NCI-H1105 treated with DMSO at 0.1 percent for 48 hours (cell line): ENCODE data around the gene MMP20.
"Not testable (repeated sequence)": the region's sequence is repeated elsewhere in the genome, so short reads cannot be mapped to it uniquely, and the experiment has no call there.

Experiments
- DNase-seq: peaks from one replicate; lab custom pipeline; 2025; lab: John Stamatoyannopoulos, UW

Gene MMP20

GRCh38 chr11:102625177-102625576 lies at the start of gene MMP20:
TSS of gene MMP20 (minus strand) at chr11:102625332. CDS start at chr11:102625319, 13 bp downstream.
- no peak for DNase-seq

GRCh38 chr11:102669664-102670063 lies 44.5 kb upstream of the MMP20 start:
- no peak for DNase-seq

GRCh38 chr11:102666331-102666957 lies 41.3 kb upstream of the MMP20 start:
- peak; percentile 38 for DNase-seq

GRCh38 chr11:102664001-102664752 lies 39.0 kb upstream of the MMP20 start:
- DNase-seq = no peak

- no peak for DNase-seq
Measured at GRCh38 chr11:102662607-102663006, 37.5 kb upstream of the MMP20 start.

- DNase-seq = no peak
Measured at GRCh38 chr11:102661040-102661439, 35.9 kb upstream of the MMP20 start.

- DNase-seq = no peak
Measured at GRCh38 chr11:102656528-102656927, 31.4 kb upstream of the MMP20 start.

GRCh38 chr11:102655547-102655946 lies 30.4 kb upstream of the MMP20 start:
- no peak for DNase-seq

GRCh38 chr11:102654761-102655160 lies 29.6 kb upstream of the MMP20 start:
- DNase-seq = no peak

GRCh38 chr11:102653744-102654291 lies 28.7 kb upstream of the MMP20 start:
- no peak for DNase-seq

GRCh38 chr11:102647430-102647829 lies 22.3 kb upstream of the MMP20 start:
- DNase-seq = no peak

- DNase-seq = no peak
Measured at GRCh38 chr11:102643941-102644340, 18.8 kb upstream of the MMP20 start.

- DNase-seq = no peak
Measured at GRCh38 chr11:102640946-102641345, 15.8 kb upstream of the MMP20 start.

GRCh38 chr11:102639656-102640055 lies 14.5 kb upstream of the MMP20 start:
- no peak for DNase-seq

- DNase-seq = no peak
Measured at GRCh38 chr11:102637731-102638130, 12.6 kb upstream of the MMP20 start.

- DNase-seq = no peak
Measured at GRCh38 chr11:102633385-102634026, 8.4 kb upstream of the MMP20 start.

- no peak for DNase-seq
Measured at GRCh38 chr11:102632026-102632425, 6.9 kb upstream of the MMP20 start.

- DNase-seq = no peak
Measured at GRCh38 chr11:102630598-102631448, 5.7 kb upstream of the MMP20 start.

- not testable (repeated sequence) for DNase-seq
Measured at GRCh38 chr11:102629908-102630307, 4.8 kb upstream of the MMP20 start.

GRCh38 chr11:102626676-102627075 lies 1.5 kb upstream of the MMP20 start:
- no peak for DNase-seq

- no peak for DNase-seq
Measured at GRCh38 chr11:102623998-102624397, 1.1 kb downstream of the MMP20 start.

- no peak for DNase-seq
Measured at GRCh38 chr11:102623128-102623527, 2.0 kb downstream of the MMP20 start.
